Measurements from ENCODE around the gene PRKAR1B. TPM values are rescaled to one million over a fixed set of nuclear protein-coding genes. Genes with fewer than 3 reads are reported as not detected.

The PRKAR1B gene
- total RNA-seq, 2 donors from 2014 or later: 15.8 to 19.8 TPM

GRCh38 chr7:707296-708000, 19.6 kb downstream of the PRKAR1B start:
- DNase-seq (no peak), ATAC-seq (no peak)
- intact Hi-C loops (cut with DNase I): no loop called here

- ATAC-seq: no peak
These were observed 20.4 kb downstream of the PRKAR1B start for GRCh38 chr7:706721-707120.

GRCh38 chr7:703049-703448, 24.0 kb downstream of the PRKAR1B start:
- DNase-seq (no peak), ATAC-seq (no peak)
- intact Hi-C loops (cut with DNase I): no loop called here

More at GRCh38 chr7:706721-707120, 20.4 kb downstream of the PRKAR1B start:
- intact Hi-C loops (cut with DNase I): no loop called here
- DNase-seq: no peak

GRCh38 chr7:701086-701671, 25.9 kb downstream of the PRKAR1B start:
- intact Hi-C loops (cut with DNase I): no loop called here
- no peak for DNase-seq
- no peak for ATAC-seq

- ATAC-seq (no peak), DNase-seq (no peak)
- intact Hi-C loops (cut with DNase I): no loop called here
These were observed 27.5 kb downstream of the PRKAR1B start for GRCh38 chr7:699476-700170.

GRCh38 chr7:698515-699475, 28.3 kb downstream of the PRKAR1B start:
- peak; percentile 47 to 69 for ATAC-seq
- peak; percentile 60 for DNase-seq
- intact Hi-C loops (cut with DNase I): no loop called here

GRCh38 chr7:696812-697551, 30.1 kb downstream of the PRKAR1B start:
- ATAC-seq (peak; percentile 35 to 38), DNase-seq (peak; percentile 65)
- intact Hi-C loops (cut with DNase I): no loop called here

- no peak for ATAC-seq
- intact Hi-C loops (cut with DNase I): no loop called here
- DNase-seq: no peak
These were observed 30.7 kb downstream of the PRKAR1B start for GRCh38 chr7:696426-696811.

- intact Hi-C loops (cut with DNase I): no loop called here
- no peak for ATAC-seq
- DNase-seq: no peak
These were observed 33.8 kb downstream of the PRKAR1B start for GRCh38 chr7:693280-693679.

GRCh38 chr7:691361-692045, 35.6 kb downstream of the PRKAR1B start:
- no peak for DNase-seq
- intact Hi-C loops (cut with DNase I): no loop called here
- ATAC-seq: peak in 1 of 2 donors; percentile 19

- ATAC-seq: no peak
- intact Hi-C loops (cut with DNase I): no loop called here
- no peak for DNase-seq
These were observed 36.4 kb downstream of the PRKAR1B start for GRCh38 chr7:690478-691360.

- intact Hi-C loops (cut with DNase I): no loop called here
- no peak for DNase-seq
- no peak for ATAC-seq
These were observed 41.5 kb downstream of the PRKAR1B start for GRCh38 chr7:685540-685939.

GRCh38 chr7:684416-684815, 42.7 kb downstream of the PRKAR1B start:
- intact Hi-C loops (cut with DNase I): no loop called here
- ATAC-seq (no peak), DNase-seq (no peak)

GRCh38 chr7:683526-684205, 43.4 kb downstream of the PRKAR1B start:
- intact Hi-C loops (cut with DNase I): no loop called here
- DNase-seq: no peak
- no peak for ATAC-seq

- intact Hi-C loops (cut with DNase I): no loop called here
- no peak for DNase-seq
- no peak for ATAC-seq
These were observed 44.3 kb downstream of the PRKAR1B start for GRCh38 chr7:682810-683209.

- intact Hi-C loops (cut with DNase I): no loop called here
- DNase-seq (no peak), ATAC-seq (no peak)
These were observed 45.4 kb downstream of the PRKAR1B start for GRCh38 chr7:681551-682307.

Measured in left cardiac atrium (tissue), 4 donors.